ENCODE results near the gene STK24.

DNA sequence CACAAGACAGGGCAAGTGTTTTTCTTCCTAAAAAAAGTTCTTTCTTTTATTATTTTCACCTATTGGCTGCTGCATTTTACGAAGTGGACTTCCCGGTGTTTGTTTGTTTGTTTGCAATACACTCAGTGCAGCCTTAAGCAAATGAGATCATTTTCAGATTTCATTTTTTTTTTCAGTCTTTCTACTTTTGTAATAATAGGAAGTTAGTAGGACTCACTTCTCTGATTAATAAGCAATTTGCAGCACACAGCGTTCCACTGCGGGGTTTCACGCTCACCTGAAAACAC, 128.3 kb downstream of the STK24 start:
- TF ChIP-seq CTCF (IDR thresholded peaks at IDR 0.05; ENCODE audit: control extremely low read depth in 1 of 3, insufficient read depth in 1 of 3, low read depth in 1 of 3, low read length in 3 of 3) (no peak), SP1 (IDR thresholded peaks at IDR 0.05; ENCODE audit: low read depth, low read length) (no peak), RXRA (IDR thresholded peaks at IDR 0.05; ENCODE audit: insufficient read depth, low read depth, low read length) (no peak), TBP (IDR thresholded peaks at IDR 0.05; ENCODE audit: low read depth, low read length) (no peak), RNF2 (IDR thresholded peaks at IDR 0.05; ENCODE audit: borderline replicate concordance, low read depth, low read length, missing control alignments, poor library complexity, severe bottlenecking) (no peak), PHF8 (conservative IDR thresholded peaks at IDR 0.05; ENCODE audit: low read depth, low read length) (no peak), EZH2 (IDR thresholded peaks at IDR 0.05; ENCODE audit: low read depth, low read length, severe bottlenecking) (no peak), POLR2AphosphoS5 (IDR thresholded peaks at IDR 0.05; ENCODE audit: low read depth, low read length) (no peak), CREB1 (IDR thresholded peaks at IDR 0.05) (no peak), KDM4A (IDR thresholded peaks at IDR 0.05; ENCODE audit: low read depth, low read length, severe bottlenecking) (no peak), RAD21 (IDR thresholded peaks at IDR 0.05 in 1 of 2, conservative IDR thresholded peaks at IDR 0.05 in 1 of 2; ENCODE audit: low read depth in 2 of 2, low read length in 2 of 2) (no peak)
- TF ChIP-seq, protein P1, sequence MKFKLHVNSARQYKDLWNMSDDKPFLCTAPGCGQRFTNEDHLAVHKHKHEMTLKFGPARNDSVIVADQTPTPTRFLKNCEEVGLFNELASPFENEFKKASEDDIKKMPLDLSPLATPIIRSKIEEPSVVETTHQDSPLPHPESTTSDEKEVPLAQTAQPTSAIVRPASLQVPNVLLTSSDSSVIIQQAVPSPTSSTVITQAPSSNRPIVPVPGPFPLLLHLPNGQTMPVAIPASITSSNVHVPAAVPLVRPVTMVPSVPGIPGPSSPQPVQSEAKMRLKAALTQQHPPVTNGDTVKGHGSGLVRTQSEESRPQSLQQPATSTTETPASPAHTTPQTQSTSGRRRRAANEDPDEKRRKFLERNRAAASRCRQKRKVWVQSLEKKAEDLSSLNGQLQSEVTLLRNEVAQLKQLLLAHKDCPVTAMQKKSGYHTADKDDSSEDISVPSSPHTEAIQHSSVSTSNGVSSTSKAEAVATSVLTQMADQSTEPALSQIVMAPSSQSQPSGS (IDR thresholded peaks at IDR 0.05; ENCODE audit: low read length) = no peak
- TF ChIP-seq, protein P2, sequence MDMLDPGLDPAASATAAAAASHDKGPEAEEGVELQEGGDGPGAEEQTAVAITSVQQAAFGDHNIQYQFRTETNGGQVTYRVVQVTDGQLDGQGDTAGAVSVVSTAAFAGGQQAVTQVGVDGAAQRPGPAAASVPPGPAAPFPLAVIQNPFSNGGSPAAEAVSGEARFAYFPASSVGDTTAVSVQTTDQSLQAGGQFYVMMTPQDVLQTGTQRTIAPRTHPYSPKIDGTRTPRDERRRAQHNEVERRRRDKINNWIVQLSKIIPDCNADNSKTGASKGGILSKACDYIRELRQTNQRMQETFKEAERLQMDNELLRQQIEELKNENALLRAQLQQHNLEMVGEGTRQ (IDR thresholded peaks at IDR 0.05; ENCODE audit: low read length) = no peak
